ENCODE measurements around the gene ZNF436. TPM values are rescaled to one million over a fixed set of nuclear protein-coding genes. Genes with fewer than 3 reads are reported as not detected.

The ZNF436 gene
- total RNA-seq, 2 donors from 2014 or later, result 7.1 to 13.9 TPM

GRCh38 chr1:23402286-23403037 is 32.8 kb upstream of the ZNF436 start:
- no peaks in the 10 kb centered on the region for H3K36me3 ChIP-seq
- H3K27me3 ChIP-seq, result no peaks in the 10 kb centered on the region
- intact Hi-C loops (cut with DNase I), result loop anchor here (10.0 kb wide), 1 partner anchor 58 kb away; the partner anchor contains the start of gene HNRNPR
- H3K4me1 ChIP-seq, result peaks cover 10% of the 10 kb centered on the region
- peak overlapping the region in 1 of 2 donors; percentile 27 for H3K9ac ChIP-seq (ENCODE audit: low read depth in 2 of 2, low read length in 2 of 2)
- H3K9me3 ChIP-seq, result no peaks in the 10 kb centered on the region
- TF ChIP-seq CTCF (IDR thresholded peaks at IDR 0.05), result no peak
- H3K4me3 ChIP-seq, result no peak overlapping the region
- peak overlapping the region; percentile 74 for H3K27ac ChIP-seq
- DNase-seq, result peak; percentile 40

GRCh38 chr1:23401313-23401712 is 31.7 kb upstream of the ZNF436 start:
- Histone ChIP-seq H3K9ac (ENCODE audit: low read depth in 2 of 2, low read length in 2 of 2) (no peak overlapping the region), H3K4me1 (peaks cover 10% of the 10 kb centered on the region), H3K9me3 (no peaks in the 10 kb centered on the region), H3K27me3 (no peaks in the 10 kb centered on the region), H3K36me3 (no peaks in the 10 kb centered on the region), H3K4me3 (no peak overlapping the region), H3K27ac (no peak overlapping the region)
- intact Hi-C loops (cut with DNase I), result loop anchor here (10.0 kb wide), 1 partner anchor 57 kb away; the partner anchor contains the start of gene HNRNPR
- no peak for TF ChIP-seq CTCF (IDR thresholded peaks at IDR 0.05)
- no peak for DNase-seq

- H3K9ac ChIP-seq (ENCODE audit: low read depth in 2 of 2, low read length in 2 of 2), result no peak overlapping the region
- H3K27ac ChIP-seq, result peak overlapping the region; percentile 29
- no peaks in the 10 kb centered on the region for H3K36me3 ChIP-seq
- H3K27me3 ChIP-seq, result no peaks in the 10 kb centered on the region
- H3K9me3 ChIP-seq, result no peaks in the 10 kb centered on the region
- peaks cover 10% of the 10 kb centered on the region for H3K4me1 ChIP-seq
- intact Hi-C loops (cut with DNase I), result loop anchor here (10.0 kb wide), 1 partner anchor 56 kb away; the partner anchor contains the start of gene HNRNPR
- H3K4me3 ChIP-seq, result no peak overlapping the region
- no peak for TF ChIP-seq CTCF (IDR thresholded peaks at IDR 0.05)
- DNase-seq, result no peak
Observed at GRCh38 chr1:23400324-23401114, 30.9 kb upstream of the ZNF436 start.

GRCh38 chr1:23399229-23399628 is 29.6 kb upstream of the ZNF436 start:
- H3K9ac ChIP-seq (ENCODE audit: low read depth in 2 of 2, low read length in 2 of 2), result no peak overlapping the region
- H3K27ac ChIP-seq, result no peak overlapping the region
- H3K4me3 ChIP-seq, result no peak overlapping the region
- H3K36me3 ChIP-seq, result no peaks in the 10 kb centered on the region
- no peaks in the 10 kb centered on the region for H3K9me3 ChIP-seq
- intact Hi-C loops (cut with DNase I), result no loop called here
- no peak for DNase-seq
- H3K4me1 ChIP-seq, result peaks cover 2% of the 10 kb centered on the region
- TF ChIP-seq CTCF (IDR thresholded peaks at IDR 0.05), result no peak
- H3K27me3 ChIP-seq, result no peaks in the 10 kb centered on the region

GRCh38 chr1:23397908-23398307 is 28.3 kb upstream of the ZNF436 start:
- no peak overlapping the region for H3K27ac ChIP-seq
- H3K4me1 ChIP-seq, result no peaks in the 10 kb centered on the region
- no peak overlapping the region for H3K4me3 ChIP-seq
- no peak for DNase-seq
- no peaks in the 10 kb centered on the region for H3K9me3 ChIP-seq
- H3K27me3 ChIP-seq, result no peaks in the 10 kb centered on the region
- no peak for TF ChIP-seq CTCF (IDR thresholded peaks at IDR 0.05)
- intact Hi-C loops (cut with DNase I), result no loop called here
- no peak overlapping the region for H3K9ac ChIP-seq (ENCODE audit: low read depth in 2 of 2, low read length in 2 of 2)
- H3K36me3 ChIP-seq, result no peaks in the 10 kb centered on the region

Data from colonic mucosa (tissue), 4 donors.